Gastroesophageal sphincter (tissue), 3 donors: ENCODE results near the gene ENTPD1.

Experiments
- CTCF ChIP-seq, 4 experiments: fragments of 200-600 bp in 2 of 4; fragments of 450-650 bp in 2 of 4; sonication (generic) in 1 of 4; IDR thresholded peaks; one replicate each; pipeline ENCODE4 v1.5.1; 2017 to 2019; ENCODE audit warnings: antibody characterized with exemption in 4 of 4, mild to moderate bottlenecking in 2 of 4, moderate library complexity in 2 of 4
- EP300 ChIP-seq: sonication (generic); formaldehyde crosslinking; IDR thresholded peaks from one replicate; pipeline ENCODE4 v1.6.1; 2017; ENCODE audit warnings: antibody characterized with exemption, mild to moderate bottlenecking
- POLR2A ChIP-seq, 2 donors: fragments of 450-650 bp; IDR thresholded peaks; one replicate each; pipeline ENCODE4 v1.6.1; 2017; ENCODE audit warnings: antibody characterized with exemption in 2 of 2, mild to moderate bottlenecking in 2 of 2, moderate library complexity in 1 of 2
- POLR2AphosphoS5 ChIP-seq: sonication (generic); formaldehyde crosslinking; IDR thresholded peaks from one replicate; pipeline ENCODE4 v1.6.1; 2017; ENCODE audit warnings: antibody characterized with exemption

- no peak for TF ChIP-seq POLR2AphosphoS5
- TF ChIP-seq CTCF (IDR thresholded peaks at IDR 0.05): no peak
- no peak for TF ChIP-seq EP300
- no peak for TF ChIP-seq POLR2A (IDR thresholded peaks at IDR 0.05)
Measured at GRCh38 chr10:95848841-95849240, 92.9 kb downstream of the ENTPD1 start.
